ENCODE measurements around the gene CASP10. TPM values are rescaled to one million over a fixed set of nuclear protein-coding genes. Genes with fewer than 3 reads are reported as not detected.

Gene CASP10
- total and polyA plus RNA-seq, 2 of the 4 experiments (the other 2 are of a cell fraction) = 0.12 to 0.90 TPM

- POLR2A ChIA-PET (ENCODE audit: unreplicated experiment) = no interaction called here
- TF ChIP-seq MAFK (IDR thresholded peaks at IDR 0.05; ENCODE audit: low read depth, low read length) = no peak
- no peak for TF ChIP-seq ELK1 (IDR thresholded peaks at IDR 0.05; ENCODE audit: borderline replicate concordance, low read depth, low read length)
- TF ChIP-seq BHLHE40 (IDR thresholded peaks at IDR 0.05; ENCODE audit: low read depth, low read length) = no peak
- no peak for TF ChIP-seq POLR2A (IDR thresholded peaks at IDR 0.05; ENCODE audit: low read depth, low read length)
- TF ChIP-seq CHD1 (IDR thresholded peaks at IDR 0.05; ENCODE audit: low read depth, low read length) = no peak
Observed at GRCh38 chr2:201244829-201245228, 61.9 kb downstream of the CASP10 start.

More at GRCh38 chr2:201244829-201245228, 61.9 kb downstream of the CASP10 start:
- no peak for DNase-seq
- no peak overlapping the region for H4K5ac ChIP-seq (ENCODE audit: low read depth, low read length)
- H2AK9ac ChIP-seq (replicated peaks; ENCODE audit: low read depth, low read length, poor library complexity) = no peak overlapping the region
- no TSS peak for BruUV-seq (replicated peaks)
- dilution Hi-C loops (cut with HindIII; ENCODE audit: low sequenced_read_pairs, unreplicated experiment) (no loop called here), intact Hi-C loops (cut with micrococcal nuclease) (no loop called here), in situ Hi-C loops (cut with MboI; ENCODE audit: low sequenced_read_pairs) (loop anchor here (5.0 to 25.0 kb wide), 2 partner anchors 117 to 367 kb away; a partner anchor contains a TSS)
- peaks cover 2% of the 10 kb centered on the region; the same call in 1 of the 2 replicates for H3K4me1 ChIP-seq (ENCODE audit: control insufficient read depth, insufficient read depth, low read length)
- H3K14ac ChIP-seq (replicated peaks; ENCODE audit: low read depth, low read length) = no peak overlapping the region
- ATAC-seq (ENCODE audit: low read depth) = no peak
- H3K27ac ChIP-seq (ENCODE audit: insufficient read depth, low read length) = no peak overlapping the region
- no peak overlapping the region for H2AFZ ChIP-seq (replicated peaks; ENCODE audit: low read length, poor library complexity)
- no peak overlapping the region for H2BK20ac ChIP-seq (ENCODE audit: low read depth, low read length)
- H4K20me1 ChIP-seq (ENCODE audit: insufficient read depth, low read length) = no peaks in the 10 kb centered on the region
- peaks cover 2% of the 10 kb centered on the region; the same call in 1 of the 2 replicates for H3K9me3 ChIP-seq (ENCODE audit: control insufficient read depth, insufficient read depth, low read length)
- no peak overlapping the region for H4K8ac ChIP-seq (ENCODE audit: low read depth in 2 of 2, low read length in 2 of 2)
- H3K9me1 ChIP-seq (ENCODE audit: insufficient read depth, low read length) = peaks cover 3% of the 10 kb centered on the region; the same call in 1 of the 2 replicates
- no peak overlapping the region for H3K18ac ChIP-seq (ENCODE audit: low read depth, low read length)
- WGBS, 2 experiments (ENCODE audit: extremely low coverage in 2 of 2, insufficient read length in 1 of 2) = 89% methylated on average over 3 of the region's 5 CpGs; no CpG with 5 or more reads in 1 of the 2 experiments
- no peak overlapping the region for H3K4ac ChIP-seq (ENCODE audit: low read depth, low read length)
- H3K9ac ChIP-seq (ENCODE audit: low read depth, low read length) = no peak overlapping the region
- no peak overlapping the region for H3K23ac ChIP-seq (ENCODE audit: low read depth, low read length)
- H3K4me3 ChIP-seq (ENCODE audit: insufficient read depth, low read depth, low read length) = no peak overlapping the region
- no peak overlapping the region for H3K4me2 ChIP-seq (ENCODE audit: low read depth, low read length)
- H3K79me1 ChIP-seq (ENCODE audit: low read depth in 1 of 2, low read length in 2 of 2) = no peaks in the 10 kb centered on the region
- no peak overlapping the region for H4K91ac ChIP-seq (ENCODE audit: insufficient read depth, low read depth, low read length)
- no peak overlapping the region for H2BK5ac ChIP-seq (ENCODE audit: low read depth, low read length, poor library complexity, severe bottlenecking)
- no peak overlapping the region for H2BK120ac ChIP-seq (ENCODE audit: low read depth, low read length)
- no peaks in the 10 kb centered on the region for H3K36me3 ChIP-seq (ENCODE audit: control insufficient read depth, insufficient read depth, low read length)
- no peak overlapping the region for H2AK5ac ChIP-seq (ENCODE audit: low read depth, low read length)
- H3K56ac ChIP-seq (ENCODE audit: extremely low read depth, insufficient read depth, low read length) = no peak overlapping the region
- no peak overlapping the region for H2BK15ac ChIP-seq (ENCODE audit: low read depth, low read length)
- CTCF ChIA-PET = interaction anchor here (1.6 kb wide), 1 partner anchor 11 kb away, joined by 4 read pairs; no protein-coding TSS in a partner anchor
- H3K27me3 ChIP-seq (ENCODE audit: control insufficient read depth, insufficient read depth, low read length) = no peaks in the 10 kb centered on the region

Data from IMR-90 (cell line).